HepG2 (cell line): Measurements from ENCODE around the gene STX8. TPM values are rescaled to one million over a fixed set of nuclear protein-coding genes. Genes with fewer than 3 reads are reported as not detected.
A peak's percentile ranks its signal among the peaks of the same experiment; 100 is the strongest.

ENCODE experiments used
- ATAC-seq: fragments of 200-7000 bp; cut with Tn5 transposase; 3 replicates; pipeline ENCODE4 v1.9.1; 2020; ENCODE audit warnings: mild to moderate bottlenecking, moderate library complexity
- Bru-seq: library from RNA; stranded (reverse); fragments of 400-500 nt; gene quantifications from one replicate; lab custom pipeline; 2021; lab: Mats Ljungman, UMichigan
- BruChase-seq, 2 experiments: library from RNA; stranded (reverse); fragments of 400-500 nt; gene quantifications; one replicate each; lab custom pipeline; 2021; lab: Mats Ljungman, UMichigan
- BruUV-seq: library from RNA; stranded (reverse); fragments of 400-500 nt; replicated peaks from 2 replicates; lab custom pipeline; 2021; lab: Mats Ljungman, UMichigan
- CTCF ChIA-PET: fragments of 300-600 bp; formaldehyde crosslinking; extraction: SDS; loops from one replicate; lab custom pipeline; 2021; ENCODE audit warnings: low total read pairs, inconsistent platforms, low intra/inter-chr PET ratio; lab: Yijun Ruan, JAX
- POLR2A ChIA-PET: fragments of 350-600 bp; sonication (Branson Sonifier 250); formaldehyde crosslinking; loops from one replicate; lab custom pipeline; 2020; ENCODE audit warnings: antibody characterized with exemption, inconsistent platforms; lab: Yijun Ruan, JAX
- DNase-seq: peaks from one replicate; pipeline ENCODE4 v3.0.0-alpha.2; 2015; ENCODE audit warnings: low spot score
- FAIRE-seq: peaks from 3 replicates; lab custom pipeline; 2011; peaks lifted over from hg19 to GRCh38; lab: Jason Lieb, UNC
- H2AFZ ChIP-seq: one replicate; pipeline ENCODE4 v1.6.1; 2011; ENCODE audit warnings: low read length, inconsistent platforms
- H3K27ac ChIP-seq: fragments of 300-600 bp; 3 replicates; pipeline ENCODE4 v1.8.0; 2011; ENCODE audit warnings: mixed run types, mild to moderate bottlenecking, mixed read lengths, low read length, inconsistent platforms; ENCODE audit not compliant: insufficient read depth; ENCODE audit errors: extremely low read length
- H3K27me3 ChIP-seq, 2 experiments: fragments of 200-600 bp in 1 of 2; 2 replicates in 1 of 2; 3 replicates in 1 of 2; pipeline versions ENCODE4 v1.6.0 to v1.8.0; 2011; ENCODE audit warnings: low read length in 2 of 2, mild to moderate bottlenecking in 2 of 2, moderate library complexity in 2 of 2, inconsistent platforms in 1 of 2; ENCODE audit not compliant: insufficient read depth in 2 of 2, control insufficient read depth in 1 of 2
- H3K36me3 ChIP-seq, 2 experiments: fragments of 200-600 bp in 1 of 2; replicated peaks in 1 of 2; 2 replicates in 1 of 2; 3 replicates in 1 of 2; pipeline versions ENCODE4 v1.5.1 to v1.8.0; 2011; ENCODE audit warnings: low read length in 2 of 2, inconsistent platforms in 1 of 2; ENCODE audit not compliant: insufficient read depth in 2 of 2, control insufficient read depth in 1 of 2
- H3K4me1 ChIP-seq: 2 replicates; pipeline ENCODE4 v1.5.1; 2012; ENCODE audit warnings: low read length, inconsistent platforms; ENCODE audit not compliant: insufficient read depth
- H3K4me2 ChIP-seq: 2 replicates; pipeline ENCODE4 v1.6.0; 2011; ENCODE audit warnings: low read depth, low read length, inconsistent platforms
- H3K4me3 ChIP-seq, 3 experiments: fragments of 200-600 bp in 1 of 3; sonication (generic), shearing (Covaris generic) in 1 of 3; replicated peaks in 1 of 3; 2 replicates each; pipeline ENCODE4 v1.5.1; 2011 to 2016; ENCODE audit warnings: low read length in 3 of 3, inconsistent platforms in 2 of 3, low read depth in 2 of 3, mild to moderate bottlenecking in 2 of 3, control low read depth in 1 of 3, mixed read lengths in 1 of 3; ENCODE audit not compliant: insufficient read depth in 1 of 3
- H3K79me2 ChIP-seq: one replicate; pipeline ENCODE4 v1.6.1; 2011; ENCODE audit warnings: low read length, inconsistent platforms; ENCODE audit not compliant: insufficient read depth
- H3K9ac ChIP-seq: 2 replicates; pipeline ENCODE4 v1.6.0; 2011; ENCODE audit warnings: mild to moderate bottlenecking, low read depth, low read length, inconsistent platforms; ENCODE audit not compliant: insufficient read depth
- H3K9me3 ChIP-seq: 2 replicates; pipeline ENCODE4 v1.5.1; 2012; ENCODE audit warnings: mild to moderate bottlenecking, low read length
- H4K20me1 ChIP-seq: 2 replicates; pipeline ENCODE4 v1.6.0; 2011; ENCODE audit warnings: inconsistent platforms, mild to moderate bottlenecking, low read length, moderate library complexity; ENCODE audit not compliant: insufficient read depth
- CREM ChIP-seq, 2 experiments: sonication (generic) in 1 of 2; formaldehyde crosslinking in 1 of 2; IDR thresholded peaks; 2 replicates each; pipeline versions ENCODE4 v1.4.0 to v1.6.1; 2016 to 2020; ENCODE audit warnings: antibody characterized with exemption in 1 of 2, mild to moderate bottlenecking in 1 of 2, missing genetic modification reagents in 1 of 2
- EP300 ChIP-seq, 3 experiments: sonication (generic) in 1 of 3; formaldehyde crosslinking in 1 of 3; IDR thresholded peaks; 2 replicates each; pipeline versions ENCODE4 v1.5.1 to v1.6.1; 2011 to 2020; ENCODE audit warnings: low read depth in 2 of 3, low read length in 2 of 3, borderline replicate concordance in 1 of 3, improper control_type of control experiment in 1 of 3, mild to moderate bottlenecking in 1 of 3, missing genetic modification reagents in 1 of 3, moderate library complexity in 1 of 3
- EZH2 ChIP-seq: conservative IDR thresholded peaks from 2 replicates; pipeline ENCODE4 v1.6.1; 2012; ENCODE audit warnings: mild to moderate bottlenecking, low read depth, low read length, moderate library complexity
- NKX3-1 ChIP-seq: sonication (generic); formaldehyde crosslinking; IDR thresholded peaks from 2 replicates; pipeline ENCODE4 v1.5.0; 2020; ENCODE audit warnings: missing genetic modification reagents
- RXRB ChIP-seq: IDR thresholded peaks from 2 replicates; pipeline ENCODE4 v1.6.1; 2016; ENCODE audit warnings: borderline replicate concordance, missing genetic modification reagents, missing compliant biosample characterization
- SOX13 ChIP-seq, 3 experiments: fragments of 450-650 bp in 1 of 3; sonication (generic) in 1 of 3; formaldehyde crosslinking in 1 of 3; IDR thresholded peaks in 2 of 3; conservative IDR thresholded peaks in 1 of 3; 2 replicates each; pipeline versions ENCODE4 v1.5.0 to v1.6.1; 2016 to 2020; ENCODE audit warnings: antibody characterized with exemption in 1 of 3, mild to moderate bottlenecking in 1 of 3, missing compliant biosample characterization in 1 of 3, missing genetic modification reagents in 1 of 3, moderate library complexity in 1 of 3
- TARDBP ChIP-seq: sonication (generic); formaldehyde crosslinking; IDR thresholded peaks from 2 replicates; pipeline ENCODE4 v1.8.0; 2022; ENCODE audit warnings: mild to moderate bottlenecking, missing genetic modification reagents
- ZBTB21 ChIP-seq: sonication (generic); formaldehyde crosslinking; IDR thresholded peaks from 2 replicates; pipeline ENCODE4 v1.4.0; 2020; ENCODE audit warnings: missing genetic modification reagents
- ZGPAT ChIP-seq: IDR thresholded peaks from 2 replicates; pipeline ENCODE4 v1.6.1; 2016; ENCODE audit warnings: mild to moderate bottlenecking
- ZKSCAN8 ChIP-seq: IDR thresholded peaks from 2 replicates; pipeline ENCODE4 v1.6.1; 2016; ENCODE audit warnings: borderline replicate concordance, missing genetic modification reagents, missing compliant biosample characterization
- ZNF10 ChIP-seq: sonication (generic); formaldehyde crosslinking; IDR thresholded peaks from 2 replicates; pipeline ENCODE4 v1.4.0; 2020; ENCODE audit warnings: mild to moderate bottlenecking, low read depth, missing genetic modification reagents, borderline replicate concordance
- ZNF235 ChIP-seq: sonication (generic); formaldehyde crosslinking; IDR thresholded peaks from 2 replicates; pipeline ENCODE4 v1.8.1; 2023; ENCODE audit warnings: mild to moderate bottlenecking, missing genetic modification reagents, borderline replicate concordance
- ZNF572 ChIP-seq: sonication (generic); formaldehyde crosslinking; IDR thresholded peaks from 2 replicates; pipeline ENCODE4 v1.5.1; 2020; ENCODE audit warnings: mild to moderate bottlenecking, missing genetic modification reagents
- ZNF792 ChIP-seq: IDR thresholded peaks from 2 replicates; pipeline ENCODE4 v1.6.1; 2016
- ZSCAN12 ChIP-seq: sonication (generic); formaldehyde crosslinking; IDR thresholded peaks from 2 replicates; pipeline ENCODE4 v1.9.0; 2021; ENCODE audit warnings: mild to moderate bottlenecking, missing genetic modification reagents
- WGBS: methylation state at CpG from one replicate; pipeline ENCODE4 v1.1.6; 2017; ENCODE audit warnings: low lambda C conversion rate; 5-methylcytosine and 5-hydroxymethylcytosine counted together
- in situ Hi-C: cut with HindIII; loops from 2 replicates; pipeline ENCODE4 v1.10.0; 2017; ENCODE audit warnings: low pct_unique_long_range_greater_than_20kb; ENCODE audit not compliant: extremely low pct_ligation_motif_present
- intact Hi-C: fragments of 100-400 bp; cut with micrococcal nuclease; formaldehyde crosslinking; loops from one replicate; pipeline ENCODE4 v1.10.0; 2022; ENCODE audit not compliant: unreplicated experiment
- long read RNA-seq, 2 experiments: library from RNA in 1 of 2; library from polyadenylated mRNA in 1 of 2; stranded (forward) in 1 of 2; unstranded in 1 of 2; transcript quantifications; one replicate each; pipeline ENCODE4 v2.0.0, GENCODE V29; 2019 to 2022
- polyA minus RNA-seq, 3 experiments: library from RNA; depleted of rRNA, polyadenylated mRNA; stranded (reverse); fragments of >200 nt; gene quantifications; 2 replicates each; pipeline ENCODE4 v1.2.3, GENCODE V29; 2011; ENCODE audit warnings: low replicate concordance in 1 of 3
- polyA plus RNA-seq, 8 experiments: library from polyadenylated mRNA; depleted of rRNA in 3 of 8; stranded (reverse) in 7 of 8; unstranded in 1 of 8; fragments of >200 nt; fragmentation: Illumina TruSeq in 4 of 8; extraction: Trizol in 4 of 8; gene quantifications; 2 replicates each; pipeline versions ENCODE4 v1.2.1 to v1.2.3, GENCODE V29; 2011 to 2016; ENCODE audit warnings: low read depth in 4 of 8, missing spikeins in 1 of 8, mixed read lengths in 1 of 8; ENCODE audit not compliant: insufficient read depth in 1 of 8
- total RNA-seq, 5 experiments: library from RNA; depleted of rRNA; stranded (reverse); fragments of >200 nt; fragmentation: Illumina TruSeq; extraction: Trizol; gene quantifications; 2 replicates each; pipeline ENCODE4 v1.2.3, GENCODE V29; 2016; ENCODE audit warnings: low read depth in 1 of 5

The STX8 gene
- total RNA-seq (2016; rRNA removed; fragmentation: Illumina TruSeq; extraction: Trizol) (53.6 and 67.9 TPM in 2 replicates), polyA plus RNA-seq (2011; rRNA removed) (36.4 and 40.9 TPM in 2 replicates), polyA minus RNA-seq (2011; rRNA and poly(A)+ RNA removed; ENCODE audit: low replicate concordance) (19.6 and 31.8 TPM in 2 replicates), Bru-seq, nascent RNA (percentile 49 among the genes with signal in this experiment), BruChase-seq, experiment 1, labeled RNA remaining after a 6-hour chase (percentile 46 among the genes with signal in this experiment), BruChase-seq, experiment 2, labeled RNA remaining after a 2-hour chase (percentile 50 among the genes with signal in this experiment)
- 30.0 TPM in 2 replicates for total RNA-seq (2016; cell fraction: cytosol; rRNA removed; fragmentation: Illumina TruSeq; extraction: Trizol; ENCODE audit: low read depth)
- total RNA-seq (2016; cell fraction: insoluble cytoplasmic fraction; rRNA removed; fragmentation: Illumina TruSeq; extraction: Trizol) = 53.6 and 69.1 TPM in 2 replicates
- 21.9 and 23.0 TPM in 2 replicates for total RNA-seq (2016; cell fraction: membrane; rRNA removed; fragmentation: Illumina TruSeq; extraction: Trizol)
- total RNA-seq (2016; cell fraction: nucleus; rRNA removed; fragmentation: Illumina TruSeq; extraction: Trizol) = 29.8 and 30.3 TPM in 2 replicates
- polyA plus RNA-seq (2011; cell fraction: cytosol; rRNA removed) = 19.9 and 36.6 TPM in 2 replicates
- polyA plus RNA-seq (2011; cell fraction: nucleus; rRNA removed) = 5.3 and 12.9 TPM in 2 replicates
- polyA plus RNA-seq (2012) = 53.0 and 60.4 TPM in 2 replicates
- polyA plus RNA-seq (2016; cell fraction: cytosol; fragmentation: Illumina TruSeq; extraction: Trizol; ENCODE audit: low read depth) = 22.6 and 27.8 TPM in 2 replicates
- 63.0 and 67.1 TPM in 2 replicates for polyA plus RNA-seq (2016; cell fraction: insoluble cytoplasmic fraction; fragmentation: Illumina TruSeq; extraction: Trizol; ENCODE audit: low read depth)
- 19.8 and 21.3 TPM in 2 replicates for polyA plus RNA-seq (2016; cell fraction: membrane; fragmentation: Illumina TruSeq; extraction: Trizol; ENCODE audit: low read depth)
- polyA plus RNA-seq (2016; cell fraction: nucleus; fragmentation: Illumina TruSeq; extraction: Trizol; ENCODE audit: insufficient read depth, low read depth) = 23.7 and 28.8 TPM in 2 replicates
- 12.7 and 14.0 TPM in 2 replicates for polyA minus RNA-seq (2011; cell fraction: cytosol; rRNA and poly(A)+ RNA removed)
- polyA minus RNA-seq (2011; cell fraction: nucleus; rRNA and poly(A)+ RNA removed) = 44.9 and 56.1 TPM in 2 replicates
- long read RNA-seq, experiment 1, transcript STX8-201 (8 exons, 1,246 nt) = major isoform, 32 of 49 reads
- long read RNA-seq, experiment 1, partial matches to known transcripts = 9 of 49 reads
- long read RNA-seq, experiment 1, other reads (novel, unspliced or antisense) = 4 of 49 reads
- long read RNA-seq, experiment 2, transcript STX8-201 (8 exons, 1,246 nt) = major isoform, 17 of 35 reads
- long read RNA-seq, experiment 2, partial matches to known transcripts = 12 of 35 reads
- long read RNA-seq, experiment 2, other reads (novel, unspliced or antisense) = 6 of 35 reads

- Histone ChIP-seq H2AFZ (peak within 1 kb of the TSS; percentile 89), H3K9me3 (no peaks in the 10 kb centered on the region), H3K27ac (peak within 1 kb of the TSS; percentile 36), H3K79me2 (peaks cover 6% of the 10 kb centered on the region), H3K4me1 (0 out of 2 replicates have a peak, but pooled peaks cover 6% of the 10 kb centered on the region), H4K20me1 (no peaks in the 10 kb centered on the region), H3K27me3 (no peaks in the 10 kb centered on the region), H3K4me3 (peak within 1 kb of the TSS; percentile 71 to 95 (median 81)), H3K36me3 (no peaks in the 10 kb centered on the region), H3K9ac (peak within 1 kb of the TSS; percentile 69), H3K4me2 (peak within 1 kb of the TSS; percentile 78)
- intact Hi-C loops (loop anchor here (10.0 kb wide), 1 partner anchor 69 kb away; the partner anchor contains the start of gene USP43), in situ Hi-C loops (no loop called here)
- FAIRE-seq = peak; percentile 75
- ATAC-seq = peak; percentile 98
- 3% methylated on average over 19 of the region's 42 CpGs for WGBS
- ChIA-PET POLR2A (interaction anchor here (1.3 kb wide), 1 partner anchor 110 kb away, joined by 4 read pairs; no protein-coding TSS in a partner anchor), CTCF (no interaction called here)
- DNase-seq = peak; percentile 78
- BruUV-seq = no TSS peak
- TF ChIP-seq ZNF792 (CRISPR knock-in tag) = peak; percentile 61; the same call in 1 of the 2 replicates
- TF ChIP-seq NKX3-1 (CRISPR knock-in tag) = no peak
- TF ChIP-seq ZBTB21 = no peak
- peak; percentile 27; the same call in 1 of the 2 replicates for TF ChIP-seq CREM (IDR thresholded peaks at IDR 0.05)
- no peak for TF ChIP-seq CREM (CRISPR knock-in tag; IDR thresholded peaks at IDR 0.05)
- peak; percentile 64 for TF ChIP-seq RXRB (CRISPR knock-in tag)
- TF ChIP-seq ZGPAT = peak; percentile 83; the same call in 1 of the 2 replicates
- TF ChIP-seq ZNF10 = no peak
- 0 out of 2 replicates have a peak, but pooled peaks have one; percentile 36 for TF ChIP-seq ZSCAN12 (CRISPR knock-in tag)
- peak in 1 of 2 experiments; percentile 34; a peak in 1 of 4 replicates for TF ChIP-seq EP300 (IDR thresholded peaks at IDR 0.05; ENCODE audit: low read depth in 2 of 2, low read length in 2 of 2)
- TF ChIP-seq EP300 (CRISPR knock-in tag; IDR thresholded peaks at IDR 0.05; ENCODE audit: borderline replicate concordance) = peak; percentile 47; the same call in 1 of the 2 replicates
- no peak for TF ChIP-seq EZH2
- TF ChIP-seq SOX13 (IDR thresholded peaks at IDR 0.05) = no peak
- TF ChIP-seq SOX13 (CRISPR knock-in tag; conservative IDR thresholded peaks at IDR 0.05 in 1 of 2, IDR thresholded peaks at IDR 0.05 in 1 of 2) = peak in 1 of 2 experiments; percentile 65; a peak in 2 of 4 replicates
- no peak for TF ChIP-seq ZNF235 (CRISPR knock-in tag)
- peak; percentile 94 for TF ChIP-seq TARDBP
- peak; percentile 59; the same call in 1 of the 2 replicates for TF ChIP-seq ZKSCAN8
- no peak for TF ChIP-seq ZNF572
These were observed at the start of gene STX8 for GRCh38 chr17:9575381-9576101. Gene STX8, minus strand, starts transcription at chr17:9575820. Its CDS starts 12 bp downstream, at chr17:9575808.
